Colonic mucosa (tissue), 4 donors: ENCODE measurements around the gene HEBP1. TPM values are rescaled to one million over a fixed set of nuclear protein-coding genes. Genes with fewer than 3 reads are reported as not detected.

Experiments used
- DNase-seq: peaks from one replicate; pipeline ENCODE4 v3.0.0-alpha.2; 2020
- H3K27ac ChIP-seq: fragments of 200-600 bp; one replicate; pipeline ENCODE4 v1.8.0; 2021
- H3K27me3 ChIP-seq: fragments of 200-600 bp; one replicate; pipeline ENCODE4 v1.8.0; 2021
- H3K36me3 ChIP-seq: fragments of 200-600 bp; one replicate; pipeline ENCODE4 v1.8.0; 2021
- H3K4me1 ChIP-seq: fragments of 200-600 bp; one replicate; pipeline ENCODE4 v1.8.0; 2021; ENCODE audit warnings: mild to moderate bottlenecking
- H3K4me3 ChIP-seq: fragments of 200-600 bp; one replicate; pipeline ENCODE4 v1.8.0; 2021
- H3K9ac ChIP-seq, 2 donors: one replicate each; pipeline ENCODE4 v1.7.0; 2013; ENCODE audit warnings: control low read depth in 2 of 2, low read depth in 2 of 2, low read length in 2 of 2
- H3K9me3 ChIP-seq: fragments of 200-600 bp; one replicate; pipeline ENCODE4 v1.8.0; 2021
- CTCF ChIP-seq: fragments of 200-600 bp; IDR thresholded peaks from one replicate; pipeline ENCODE4 v1.8.0; 2022; ENCODE audit warnings: antibody characterized with exemption, mild to moderate bottlenecking
- intact Hi-C: fragments of 100-400 bp; cut with DNase I; formaldehyde crosslinking; loops from one replicate; pipeline ENCODE4 v1.14.1; 2022
- total RNA-seq, 2 donors: library from RNA; stranded (reverse); fragmentation: NEBNext Ultra II Directional in 1 of 2; extraction: Animal tissue kit (Norgen Biotek cat#: 25700) in 1 of 2; gene quantifications; one replicate each; pipeline ENCODE4 v1.2.1, GENCODE V29; 2021
- donor health status: healthy.
- donor health status: DM: no; HTN: no; CAD: no.
- donor health status: DM: no; HTN: no; CAD: no.

Gene HEBP1
- total RNA-seq, 2 donors from 2014 or later, result 40.9 to 61.9 TPM

GRCh38 chr12:12925388-12925787 is 74.7 kb downstream of the HEBP1 start:
- Histone ChIP-seq H3K27me3 (no peaks in the 10 kb centered on the region), H3K27ac (no peak overlapping the region), H3K9ac (no peak overlapping the region), H3K36me3 (no peaks in the 10 kb centered on the region), H3K4me1 (no peaks in the 10 kb centered on the region), H3K4me3 (no peak overlapping the region), H3K9me3 (no peaks in the 10 kb centered on the region)
- DNase-seq, result no peak
- TF ChIP-seq CTCF, result no peak
- intact Hi-C loops, result no loop called here

Other genes starting within 250 kb of the HEBP1 start
- gene APOLD1, start 214.6 kb downstream of the HEBP1 start, total RNA-seq, result 1 to 10 TPM; 2.6 to 5.4 TPM
- 10 to 100 TPM; 36.1 to 45.0 TPM for gene DDX47, start 186.9 kb downstream of the HEBP1 start, total RNA-seq
- gene GPRC5A, start 108.7 kb downstream of the HEBP1 start, total RNA-seq, result 100 to 1,000 TPM; 234 to 246 TPM
- gene GPRC5D, start 48.1 kb downstream of the HEBP1 start, total RNA-seq, result under 1 TPM in 1 of 2 donors, not detected in 1; 0.27 TPM
- gene FAM234B, start 44.1 kb upstream of the HEBP1 start, total RNA-seq, result 1 to 10 TPM; 1.5 to 2.0 TPM
- gene GSG1, start 103.4 kb upstream of the HEBP1 start, total RNA-seq, result not detected
- 100 to 1,000 TPM; 265 to 667 TPM for gene EMP1, start 196.5 kb upstream of the HEBP1 start, total RNA-seq